GM12875 (cell line): ENCODE measurements around the gene KDM6B.

Experiments used
- H3K4me3 ChIP-seq: one replicate; pipeline ENCODE4 v1.5.1; 2011; ENCODE audit warnings: low read depth, low read length, control low read depth
- TF ChIP-seq, protein P1 (sequence below): IDR thresholded peaks from 2 replicates; pipeline ENCODE4 v1.5.1; 2011; ENCODE audit warnings: low read depth, mild to moderate bottlenecking, control low read depth, inconsistent platforms, low read length, moderate library complexity, borderline replicate concordance; ENCODE audit not compliant: insufficient read depth

The KDM6B gene

DNA sequence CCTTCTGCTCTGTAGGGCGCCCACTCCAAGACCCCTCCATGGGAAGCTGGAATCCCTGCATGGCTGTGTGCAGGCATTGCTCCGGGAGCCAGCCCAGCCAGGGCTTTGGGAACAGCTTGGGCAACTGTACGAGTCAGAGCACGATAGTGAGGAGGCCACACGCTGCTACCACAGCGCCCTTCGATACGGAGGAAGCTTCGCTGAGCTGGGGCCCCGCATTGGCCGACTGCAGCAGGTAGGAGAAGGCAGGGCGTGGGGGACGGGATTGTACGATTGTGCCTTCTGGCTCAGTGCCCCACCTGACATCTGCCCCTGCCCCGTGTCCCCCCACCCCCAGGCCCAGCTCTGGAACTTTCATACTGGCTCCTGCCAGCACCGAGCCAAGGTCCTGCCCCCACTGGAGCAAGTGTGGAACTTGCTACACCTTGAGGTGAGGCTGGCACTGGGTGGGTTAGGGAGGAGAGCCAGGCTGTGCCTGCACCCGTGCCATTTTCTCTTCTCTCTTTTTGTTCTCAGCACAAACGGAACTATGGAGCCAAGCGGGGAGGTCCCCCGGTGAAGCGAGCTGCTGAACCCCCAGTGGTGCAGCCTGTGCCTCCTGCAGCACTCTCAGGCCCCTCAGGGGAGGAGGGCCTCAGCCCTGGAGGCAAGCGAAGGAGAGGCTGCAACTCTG is 12.2 kb downstream of the KDM6B start:
- TF ChIP-seq, protein P1, sequence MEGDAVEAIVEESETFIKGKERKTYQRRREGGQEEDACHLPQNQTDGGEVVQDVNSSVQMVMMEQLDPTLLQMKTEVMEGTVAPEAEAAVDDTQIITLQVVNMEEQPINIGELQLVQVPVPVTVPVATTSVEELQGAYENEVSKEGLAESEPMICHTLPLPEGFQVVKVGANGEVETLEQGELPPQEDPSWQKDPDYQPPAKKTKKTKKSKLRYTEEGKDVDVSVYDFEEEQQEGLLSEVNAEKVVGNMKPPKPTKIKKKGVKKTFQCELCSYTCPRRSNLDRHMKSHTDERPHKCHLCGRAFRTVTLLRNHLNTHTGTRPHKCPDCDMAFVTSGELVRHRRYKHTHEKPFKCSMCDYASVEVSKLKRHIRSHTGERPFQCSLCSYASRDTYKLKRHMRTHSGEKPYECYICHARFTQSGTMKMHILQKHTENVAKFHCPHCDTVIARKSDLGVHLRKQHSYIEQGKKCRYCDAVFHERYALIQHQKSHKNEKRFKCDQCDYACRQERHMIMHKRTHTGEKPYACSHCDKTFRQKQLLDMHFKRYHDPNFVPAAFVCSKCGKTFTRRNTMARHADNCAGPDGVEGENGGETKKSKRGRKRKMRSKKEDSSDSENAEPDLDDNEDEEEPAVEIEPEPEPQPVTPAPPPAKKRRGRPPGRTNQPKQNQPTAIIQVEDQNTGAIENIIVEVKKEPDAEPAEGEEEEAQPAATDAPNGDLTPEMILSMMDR = no peak
- no peak overlapping the region for H3K4me3 ChIP-seq

DNA sequence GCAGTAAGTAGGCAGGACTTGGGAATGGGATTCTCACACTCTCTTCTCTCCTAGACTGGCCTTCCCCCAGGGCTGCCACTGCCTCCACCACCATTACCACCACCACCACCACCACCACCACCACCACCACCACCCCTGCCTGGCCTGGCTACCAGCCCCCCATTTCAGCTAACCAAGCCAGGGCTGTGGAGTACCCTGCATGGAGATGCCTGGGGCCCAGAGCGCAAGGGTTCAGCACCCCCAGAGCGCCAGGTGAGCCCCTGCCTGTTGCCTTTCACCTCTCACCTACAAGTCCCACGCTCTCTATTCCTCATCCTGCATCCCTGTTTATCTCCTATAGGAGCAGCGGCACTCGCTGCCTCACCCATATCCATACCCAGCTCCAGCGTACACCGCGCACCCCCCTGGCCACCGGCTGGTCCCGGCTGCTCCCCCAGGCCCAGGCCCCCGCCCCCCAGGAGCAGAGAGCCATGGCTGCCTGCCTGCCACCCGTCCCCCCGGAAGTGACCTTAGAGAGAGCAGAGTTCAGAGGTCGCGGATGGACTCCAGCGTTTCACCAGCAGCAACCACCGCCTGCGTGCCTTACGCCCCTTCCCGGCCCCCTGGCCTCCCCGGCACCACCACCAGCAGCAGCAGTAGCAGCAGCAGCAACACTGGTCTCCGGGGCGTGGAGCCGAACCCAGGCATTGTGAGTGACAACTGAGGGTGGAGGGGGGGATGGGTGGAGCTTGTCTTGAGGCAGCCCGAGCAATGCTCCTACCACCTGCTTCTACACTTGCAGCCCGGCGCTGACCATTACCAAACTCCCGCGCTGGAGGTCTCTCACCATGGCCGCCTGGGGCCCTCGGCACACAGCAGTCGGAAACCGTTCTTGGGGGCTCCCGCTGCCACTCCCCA is 13.0 kb downstream of the KDM6B start:
- H3K4me3 ChIP-seq = no peak overlapping the region
- TF ChIP-seq, protein P1 = no peak

DNA sequence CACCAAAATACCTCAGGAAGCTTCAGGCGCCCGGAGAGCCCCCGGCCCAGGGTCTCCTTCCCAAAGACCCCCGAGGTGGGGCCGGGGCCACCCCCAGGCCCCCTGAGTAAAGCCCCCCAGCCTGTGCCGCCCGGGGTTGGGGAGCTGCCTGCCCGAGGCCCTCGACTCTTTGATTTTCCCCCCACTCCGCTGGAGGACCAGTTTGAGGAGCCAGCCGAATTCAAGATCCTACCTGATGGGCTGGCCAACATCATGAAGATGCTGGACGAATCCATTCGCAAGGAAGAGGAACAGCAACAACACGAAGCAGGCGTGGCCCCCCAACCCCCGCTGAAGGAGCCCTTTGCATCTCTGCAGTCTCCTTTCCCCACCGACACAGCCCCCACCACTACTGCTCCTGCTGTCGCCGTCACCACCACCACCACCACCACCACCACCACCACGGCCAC is 14.1 kb downstream of the KDM6B start:
- no peak overlapping the region for H3K4me3 ChIP-seq
- TF ChIP-seq, protein P1 = no peak

DNA sequence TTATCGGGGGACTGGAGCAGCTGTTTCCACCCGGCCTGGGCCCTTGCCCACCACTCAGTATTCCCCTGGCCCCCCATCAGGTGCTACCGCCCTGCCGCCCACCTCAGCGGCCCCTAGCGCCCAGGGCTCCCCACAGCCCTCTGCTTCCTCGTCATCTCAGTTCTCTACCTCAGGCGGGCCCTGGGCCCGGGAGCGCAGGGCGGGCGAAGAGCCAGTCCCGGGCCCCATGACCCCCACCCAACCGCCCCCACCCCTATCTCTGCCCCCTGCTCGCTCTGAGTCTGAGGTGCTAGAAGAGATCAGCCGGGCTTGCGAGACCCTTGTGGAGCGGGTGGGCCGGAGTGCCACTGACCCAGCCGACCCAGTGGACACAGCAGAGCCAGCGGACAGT is 14.7 kb downstream of the KDM6B start:
- TF ChIP-seq, protein P1 = no peak
- no peak overlapping the region for H3K4me3 ChIP-seq

DNA sequence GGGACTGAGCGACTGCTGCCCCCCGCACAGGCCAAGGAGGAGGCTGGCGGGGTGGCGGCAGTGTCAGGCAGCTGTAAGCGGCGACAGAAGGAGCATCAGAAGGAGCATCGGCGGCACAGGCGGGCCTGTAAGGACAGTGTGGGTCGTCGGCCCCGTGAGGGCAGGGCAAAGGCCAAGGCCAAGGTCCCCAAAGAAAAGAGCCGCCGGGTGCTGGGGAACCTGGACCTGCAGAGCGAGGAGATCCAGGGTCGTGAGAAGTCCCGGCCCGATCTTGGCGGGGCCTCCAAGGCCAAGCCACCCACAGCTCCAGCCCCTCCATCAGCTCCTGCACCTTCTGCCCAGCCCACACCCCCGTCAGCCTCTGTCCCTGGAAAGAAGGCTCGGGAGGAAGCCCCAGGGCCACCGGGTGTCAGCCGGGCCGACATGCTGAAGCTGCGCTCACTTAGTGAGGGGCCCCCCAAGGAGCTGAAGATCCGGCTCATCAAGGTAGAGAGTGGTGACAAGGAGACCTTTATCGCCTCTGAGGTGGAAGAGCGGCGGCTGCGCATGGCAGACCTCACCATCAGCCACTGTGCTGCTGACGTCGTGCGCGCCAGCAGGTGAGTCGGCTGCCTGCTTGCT is 15.2 kb downstream of the KDM6B start:
- TF ChIP-seq, protein P1 = no peak
- no peak overlapping the region for H3K4me3 ChIP-seq

DNA sequence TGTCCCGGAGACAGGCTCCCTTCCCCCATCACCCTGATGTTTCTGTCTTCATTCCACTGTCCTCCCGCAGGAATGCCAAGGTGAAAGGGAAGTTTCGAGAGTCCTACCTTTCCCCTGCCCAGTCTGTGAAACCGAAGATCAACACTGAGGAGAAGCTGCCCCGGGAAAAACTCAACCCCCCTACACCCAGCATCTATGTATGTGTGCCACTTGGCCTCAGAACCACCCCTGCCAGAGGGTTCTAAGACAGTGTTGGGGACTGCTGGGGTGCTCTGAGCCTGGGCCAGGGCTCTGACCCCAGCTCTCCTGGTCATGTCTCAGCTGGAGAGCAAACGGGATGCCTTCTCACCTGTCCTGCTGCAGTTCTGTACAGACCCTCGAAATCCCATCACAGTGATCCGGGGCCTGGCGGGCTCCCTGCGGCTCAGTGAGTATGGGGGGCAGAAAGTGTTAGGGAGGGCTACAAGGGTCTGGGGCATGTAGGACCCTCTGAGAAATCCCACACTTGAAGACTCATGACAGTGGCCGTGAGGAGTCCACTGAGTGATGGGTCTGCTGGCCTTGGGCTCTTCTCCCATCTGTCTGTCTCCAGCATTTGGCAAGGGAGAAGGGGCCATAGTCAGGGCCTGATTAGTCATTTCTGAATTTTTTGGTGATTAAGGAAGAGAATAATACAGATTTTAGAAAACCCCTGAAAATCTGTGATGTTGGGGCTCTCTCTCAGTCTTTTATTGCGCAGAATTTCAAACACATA is 15.9 kb downstream of the KDM6B start:
- H3K4me3 ChIP-seq = no peak overlapping the region
- TF ChIP-seq, protein P1 = no peak
